C4-2B (cell line): Measurements from ENCODE around the gene GPR119.

Experiments
- ZFX ChIP-seq: fragments of 450-650 bp; IDR thresholded peaks from 2 replicates; pipeline ENCODE4 v1.6.1; 2017
- TF ChIP-seq, protein P1 (sequence below): fragments of 450-650 bp; conservative IDR thresholded peaks from 2 replicates; pipeline ENCODE4 v1.5.1; 2017; ENCODE audit warnings: mild to moderate bottlenecking

- TF ChIP-seq, protein P1, sequence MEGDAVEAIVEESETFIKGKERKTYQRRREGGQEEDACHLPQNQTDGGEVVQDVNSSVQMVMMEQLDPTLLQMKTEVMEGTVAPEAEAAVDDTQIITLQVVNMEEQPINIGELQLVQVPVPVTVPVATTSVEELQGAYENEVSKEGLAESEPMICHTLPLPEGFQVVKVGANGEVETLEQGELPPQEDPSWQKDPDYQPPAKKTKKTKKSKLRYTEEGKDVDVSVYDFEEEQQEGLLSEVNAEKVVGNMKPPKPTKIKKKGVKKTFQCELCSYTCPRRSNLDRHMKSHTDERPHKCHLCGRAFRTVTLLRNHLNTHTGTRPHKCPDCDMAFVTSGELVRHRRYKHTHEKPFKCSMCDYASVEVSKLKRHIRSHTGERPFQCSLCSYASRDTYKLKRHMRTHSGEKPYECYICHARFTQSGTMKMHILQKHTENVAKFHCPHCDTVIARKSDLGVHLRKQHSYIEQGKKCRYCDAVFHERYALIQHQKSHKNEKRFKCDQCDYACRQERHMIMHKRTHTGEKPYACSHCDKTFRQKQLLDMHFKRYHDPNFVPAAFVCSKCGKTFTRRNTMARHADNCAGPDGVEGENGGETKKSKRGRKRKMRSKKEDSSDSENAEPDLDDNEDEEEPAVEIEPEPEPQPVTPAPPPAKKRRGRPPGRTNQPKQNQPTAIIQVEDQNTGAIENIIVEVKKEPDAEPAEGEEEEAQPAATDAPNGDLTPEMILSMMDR: no peak
- TF ChIP-seq ZFX: no peak
Measured at GRCh38 chrX:130347321-130347720, 38.2 kb downstream of the GPR119 start.
